ENCODE data around the gene BANF1. TPM values are rescaled to one million over a fixed set of nuclear protein-coding genes. Genes with fewer than 3 reads are reported as not detected.
A peak's percentile ranks its signal among the peaks of the same experiment; 100 is the strongest.

The BANF1 gene
- polyA plus RNA-seq, 6 donors from 2014 or later = 162 to 247 (median 189) TPM

GRCh38 chr11:65968600-65969482 lies 33.5 kb upstream of the BANF1 start:
- Mint-ChIP-seq H3K9me3 (no peaks in the 10 kb centered on the region), H3K4me3 (peak overlapping the region in 1 of 8 donors; percentile 18), H3K36me3 (peaks cover 14 to 48% of the 10 kb centered on the region in 2 donors), H3K4me1 (peaks cover 26 to 41% (median 31%) of the 10 kb centered on the region in 3 donors), H3K27me3 (no peaks in the 10 kb centered on the region), H3K27ac (no peak overlapping the region)
- DNase-seq (no peak), ATAC-seq (ENCODE audit: low read depth in 2 of 2) (no peak)

- Mint-ChIP-seq H3K36me3 (peaks cover 14 to 38% of the 10 kb centered on the region in 2 donors), H3K9me3 (no peaks in the 10 kb centered on the region), H3K27me3 (no peaks in the 10 kb centered on the region), H3K27ac (peak overlapping the region in 3 of 6 donors; percentile 24 to 79 (median 76)), H3K4me1 (peaks cover 15 to 37% (median 28%) of the 10 kb centered on the region in 3 donors), H3K4me3 (no peak overlapping the region)
- no peak for ATAC-seq (ENCODE audit: low read depth in 2 of 2)
- DNase-seq = no peak
These were observed 30.2 kb upstream of the BANF1 start for GRCh38 chr11:65972116-65972515.

- Mint-ChIP-seq H3K4me1 (peaks cover 10 to 37% (median 26%) of the 10 kb centered on the region in 3 donors), H3K36me3 (peaks cover 14 to 31% of the 10 kb centered on the region in 2 donors), H3K27ac (peak overlapping the region in 2 of 6 donors; percentile 73 to 76), H3K9me3 (no peaks in the 10 kb centered on the region), H3K27me3 (no peaks in the 10 kb centered on the region), H3K4me3 (no peak overlapping the region)
- DNase-seq (no peak), ATAC-seq (ENCODE audit: low read depth in 2 of 2) (no peak)
These were observed 28.7 kb upstream of the BANF1 start for GRCh38 chr11:65973439-65974110.

GRCh38 chr11:65975771-65976170 lies 26.5 kb upstream of the BANF1 start:
- H3K9me3 Mint-ChIP-seq = no peaks in the 10 kb centered on the region
- H3K4me3 Mint-ChIP-seq = peak overlapping the region in 1 of 8 donors; percentile 18
- peak overlapping the region in 4 of 6 donors; percentile 31 to 53 (median 43) for H3K27ac Mint-ChIP-seq
- H3K36me3 Mint-ChIP-seq = peaks cover 14 to 19% of the 10 kb centered on the region in 2 donors
- no peak for DNase-seq
- no peak for ATAC-seq (ENCODE audit: low read depth in 2 of 2)
- H3K27me3 Mint-ChIP-seq = no peaks in the 10 kb centered on the region
- peaks cover 0 to 24% (median 17%) of the 10 kb centered on the region in 3 donors for H3K4me1 Mint-ChIP-seq

- Mint-ChIP-seq H3K4me3 (no peak overlapping the region), H3K9me3 (no peaks in the 10 kb centered on the region), H3K4me1 (peaks cover 0 to 24% (median 17%) of the 10 kb centered on the region in 3 donors), H3K27ac (peak overlapping the region in 3 of 6 donors; percentile 42 to 64 (median 44)), H3K36me3 (peaks cover 14 to 19% of the 10 kb centered on the region in 2 donors), H3K27me3 (no peaks in the 10 kb centered on the region)
- ATAC-seq (ENCODE audit: low read depth in 2 of 2) = no peak
- DNase-seq = no peak
These were observed 25.8 kb upstream of the BANF1 start for GRCh38 chr11:65976216-65977176.

GRCh38 chr11:65977621-65978390 lies 24.5 kb upstream of the BANF1 start:
- DNase-seq (no peak), ATAC-seq (ENCODE audit: low read depth in 2 of 2) (no peak)
- Mint-ChIP-seq H3K9me3 (no peaks in the 10 kb centered on the region), H3K27me3 (no peaks in the 10 kb centered on the region), H3K27ac (peak overlapping the region in 3 of 6 donors; percentile 57 to 80 (median 76)), H3K4me3 (no peak overlapping the region), H3K36me3 (peaks cover 9 to 18% of the 10 kb centered on the region in 2 donors), H3K4me1 (peaks cover 0 to 17% (median 16%) of the 10 kb centered on the region in 3 donors)

GRCh38 chr11:65978391-65979238 lies 23.7 kb upstream of the BANF1 start:
- Mint-ChIP-seq H3K9me3 (no peaks in the 10 kb centered on the region), H3K36me3 (peaks cover 2 to 11% of the 10 kb centered on the region in 2 donors), H3K4me1 (peaks cover 0 to 16% (median 13%) of the 10 kb centered on the region in 3 donors), H3K27me3 (no peaks in the 10 kb centered on the region), H3K27ac (peak overlapping the region in 1 of 6 donors; percentile 80), H3K4me3 (peak overlapping the region in 1 of 8 donors; percentile 42)
- ATAC-seq (ENCODE audit: low read depth in 2 of 2) = no peak
- DNase-seq = no peak

GRCh38 chr11:65979261-65979759 lies 23.0 kb upstream of the BANF1 start:
- Mint-ChIP-seq H3K36me3 (peaks cover 0 to 11% of the 10 kb centered on the region in 2 donors), H3K4me3 (no peak overlapping the region), H3K4me1 (peaks cover 0 to 16% (median 13%) of the 10 kb centered on the region in 3 donors), H3K27me3 (no peaks in the 10 kb centered on the region), H3K27ac (peak overlapping the region in 2 of 6 donors; percentile 23 to 42), H3K9me3 (no peaks in the 10 kb centered on the region)
- DNase-seq (no peak), ATAC-seq (ENCODE audit: low read depth in 2 of 2) (no peak)

- DNase-seq (no peak), ATAC-seq (ENCODE audit: low read depth in 2 of 2) (peak in 1 of 2 donors; percentile 22)
- peaks cover 0 to under 1% of the 10 kb centered on the region in 2 donors for H3K36me3 Mint-ChIP-seq
- no peaks in the 10 kb centered on the region for H3K27me3 Mint-ChIP-seq
- peaks cover 0 to 7% (median 5%) of the 10 kb centered on the region in 3 donors for H3K4me1 Mint-ChIP-seq
- H3K9me3 Mint-ChIP-seq = no peaks in the 10 kb centered on the region
- H3K4me3 Mint-ChIP-seq = no peak overlapping the region
- H3K27ac Mint-ChIP-seq = peak overlapping the region in 1 of 6 donors; percentile 36
These were observed 21.1 kb upstream of the BANF1 start for GRCh38 chr11:65981101-65981740.

- Mint-ChIP-seq H3K4me1 (peaks cover 0 to 4% (median 1%) of the 10 kb centered on the region in 3 donors), H3K36me3 (no peaks in the 10 kb centered on the region), H3K27me3 (no peaks in the 10 kb centered on the region), H3K27ac (no peak overlapping the region), H3K9me3 (no peaks in the 10 kb centered on the region), H3K4me3 (no peak overlapping the region)
- no peak for ATAC-seq (ENCODE audit: low read depth in 2 of 2)
- DNase-seq = no peak
These were observed 20.1 kb upstream of the BANF1 start for GRCh38 chr11:65981972-65982823.

Measured in naive B cell (primary cell).